ENCODE data around the gene RNF41. TPM values are rescaled to one million over a fixed set of nuclear protein-coding genes. Genes with fewer than 3 reads are reported as not detected.

Gene RNF41
- total and polyA plus RNA-seq, 2 of the 13 experiments (the other 11 are each of a cell fraction or from before 2014, with no cell fraction given): 27.1 to 39.4 TPM

- TF ChIP-seq ZFP37 (CRISPR knock-in tag; IDR thresholded peaks at IDR 0.05; ENCODE audit: borderline replicate concordance) (peak; percentile 74; the same call in 1 of the 2 replicates), SIN3A (IDR thresholded peaks at IDR 0.05; ENCODE audit: borderline replicate concordance, low read depth, low read length) (peak; percentile 45; the same call in 1 of the 2 replicates), ZNF766 (CRISPR knock-in tag; IDR thresholded peaks at IDR 0.05; ENCODE audit: borderline replicate concordance) (peak; percentile 87; the same call in 1 of the 2 replicates), TFE3 (CRISPR knock-in tag; IDR thresholded peaks at IDR 0.05) (peak; percentile 36; the same call in 1 of the 2 replicates), ATF6 (CRISPR knock-in tag; conservative IDR thresholded peaks at IDR 0.05) (no peak), ZNF891 (CRISPR knock-in tag; IDR thresholded peaks at IDR 0.05) (peak; percentile 93; the same call in 1 of the 2 replicates), NCOA1 (CRISPR knock-in tag; IDR thresholded peaks at IDR 0.05) (0 out of 2 replicates have a peak, but pooled peaks have one; percentile 67), ZNF558 (CRISPR knock-in tag; IDR thresholded peaks at IDR 0.05; ENCODE audit: borderline replicate concordance) (no peak), PCBP1 (IDR thresholded peaks at IDR 0.05; ENCODE audit: borderline replicate concordance, low read depth, low read length) (0 out of 2 replicates have a peak, but pooled peaks have one; percentile 87), ZNF510 (CRISPR knock-in tag; IDR thresholded peaks at IDR 0.05; ENCODE audit: low read depth) (peak; percentile 90; the same call in 1 of the 2 replicates), FOSL2 (CRISPR knock-in tag; IDR thresholded peaks at IDR 0.05) (peak; percentile 15; the same call in 1 of the 2 replicates)
- TF ChIP-seq, protein P1, sequence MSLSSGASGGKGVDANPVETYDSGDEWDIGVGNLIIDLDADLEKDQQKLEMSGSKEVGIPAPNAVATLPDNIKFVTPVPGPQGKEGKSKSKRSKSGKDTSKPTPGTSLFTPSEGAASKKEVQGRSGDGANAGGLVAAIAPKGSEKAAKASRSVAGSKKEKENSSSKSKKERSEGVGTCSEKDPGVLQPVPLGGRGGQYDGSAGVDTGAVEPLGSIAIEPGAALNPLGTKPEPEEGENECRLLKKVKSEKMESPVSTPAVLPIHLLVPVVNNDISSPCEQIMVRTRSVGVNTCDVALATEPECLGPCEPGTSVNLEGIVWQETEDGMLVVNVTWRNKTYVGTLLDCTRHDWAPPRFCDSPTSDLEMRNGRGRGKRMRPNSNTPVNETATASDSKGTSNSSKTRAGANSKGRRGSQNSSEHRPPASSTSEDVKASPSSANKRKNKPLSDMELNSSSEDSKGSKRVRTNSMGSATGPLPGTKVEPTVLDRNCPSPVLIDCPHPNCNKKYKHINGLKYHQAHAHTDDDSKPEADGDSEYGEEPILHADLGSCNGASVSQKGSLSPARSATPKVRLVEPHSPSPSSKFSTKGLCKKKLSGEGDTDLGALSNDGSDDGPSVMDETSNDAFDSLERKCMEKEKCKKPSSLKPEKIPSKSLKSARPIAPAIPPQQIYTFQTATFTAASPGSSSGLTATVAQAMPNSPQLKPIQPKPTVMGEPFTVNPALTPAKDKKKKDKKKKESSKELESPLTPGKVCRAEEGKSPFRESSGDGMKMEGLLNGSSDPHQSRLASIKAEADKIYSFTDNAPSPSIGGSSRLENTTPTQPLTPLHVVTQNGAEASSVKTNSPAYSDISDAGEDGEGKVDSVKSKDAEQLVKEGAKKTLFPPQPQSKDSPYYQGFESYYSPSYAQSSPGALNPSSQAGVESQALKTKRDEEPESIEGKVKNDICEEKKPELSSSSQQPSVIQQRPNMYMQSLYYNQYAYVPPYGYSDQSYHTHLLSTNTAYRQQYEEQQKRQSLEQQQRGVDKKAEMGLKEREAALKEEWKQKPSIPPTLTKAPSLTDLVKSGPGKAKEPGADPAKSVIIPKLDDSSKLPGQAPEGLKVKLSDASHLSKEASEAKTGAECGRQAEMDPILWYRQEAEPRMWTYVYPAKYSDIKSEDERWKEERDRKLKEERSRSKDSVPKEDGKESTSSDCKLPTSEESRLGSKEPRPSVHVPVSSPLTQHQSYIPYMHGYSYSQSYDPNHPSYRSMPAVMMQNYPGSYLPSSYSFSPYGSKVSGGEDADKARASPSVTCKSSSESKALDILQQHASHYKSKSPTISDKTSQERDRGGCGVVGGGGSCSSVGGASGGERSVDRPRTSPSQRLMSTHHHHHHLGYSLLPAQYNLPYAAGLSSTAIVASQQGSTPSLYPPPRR (CRISPR knock-in tag; IDR thresholded peaks at IDR 0.05; ENCODE audit: borderline replicate concordance): peak; percentile 29; the same call in 1 of the 2 replicates
- TF ChIP-seq, protein P2, sequence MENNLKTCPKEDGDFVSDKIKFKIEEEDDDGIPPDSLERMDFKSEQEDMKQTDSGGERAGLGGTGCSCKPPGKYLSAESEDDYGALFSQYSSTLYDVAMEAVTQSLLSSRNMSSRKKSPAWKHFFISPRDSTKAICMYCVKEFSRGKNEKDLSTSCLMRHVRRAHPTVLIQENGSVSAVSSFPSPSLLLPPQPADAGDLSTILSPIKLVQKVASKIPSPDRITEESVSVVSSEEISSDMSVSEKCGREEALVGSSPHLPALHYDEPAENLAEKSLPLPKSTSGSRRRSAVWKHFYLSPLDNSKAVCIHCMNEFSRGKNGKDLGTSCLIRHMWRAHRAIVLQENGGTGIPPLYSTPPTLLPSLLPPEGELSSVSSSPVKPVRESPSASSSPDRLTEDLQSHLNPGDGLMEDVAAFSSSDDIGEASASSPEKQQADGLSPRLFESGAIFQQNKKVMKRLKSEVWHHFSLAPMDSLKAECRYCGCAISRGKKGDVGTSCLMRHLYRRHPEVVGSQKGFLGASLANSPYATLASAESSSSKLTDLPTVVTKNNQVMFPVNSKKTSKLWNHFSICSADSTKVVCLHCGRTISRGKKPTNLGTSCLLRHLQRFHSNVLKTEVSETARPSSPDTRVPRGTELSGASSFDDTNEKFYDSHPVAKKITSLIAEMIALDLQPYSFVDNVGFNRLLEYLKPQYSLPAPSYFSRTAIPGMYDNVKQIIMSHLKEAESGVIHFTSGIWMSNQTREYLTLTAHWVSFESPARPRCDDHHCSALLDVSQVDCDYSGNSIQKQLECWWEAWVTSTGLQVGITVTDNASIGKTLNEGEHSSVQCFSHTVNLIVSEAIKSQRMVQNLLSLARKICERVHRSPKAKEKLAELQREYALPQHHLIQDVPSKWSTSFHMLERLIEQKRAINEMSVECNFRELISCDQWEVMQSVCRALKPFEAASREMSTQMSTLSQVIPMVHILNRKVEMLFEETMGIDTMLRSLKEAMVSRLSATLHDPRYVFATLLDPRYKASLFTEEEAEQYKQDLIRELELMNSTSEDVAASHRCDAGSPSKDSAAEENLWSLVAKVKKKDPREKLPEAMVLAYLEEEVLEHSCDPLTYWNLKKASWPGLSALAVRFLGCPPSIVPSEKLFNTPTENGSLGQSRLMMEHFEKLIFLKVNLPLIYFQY (CRISPR knock-in tag; IDR thresholded peaks at IDR 0.05; ENCODE audit: borderline replicate concordance): peak; percentile 72
Measured at GRCh38 chr12:56221757-56222530, at the start of gene RNF41 (continued).

Data from HepG2 (cell line).